Measurements from ENCODE around the gene TMPRSS11D.

- TF ChIP-seq POLR2A (IDR thresholded peaks at IDR 0.05; ENCODE audit: borderline replicate concordance, extremely low read depth, insufficient read depth, insufficient read length) (no peak), CTCF (IDR thresholded peaks at IDR 0.05 in 2 of 3, conservative IDR thresholded peaks at IDR 0.05 in 1 of 3; ENCODE audit: borderline replicate concordance in 1 of 3, insufficient read depth in 1 of 3, low read depth in 2 of 3, low read length in 2 of 3) (no peak), RAD21 (IDR thresholded peaks at IDR 0.05; ENCODE audit: low read depth) (no peak), REST (IDR thresholded peaks at IDR 0.05; ENCODE audit: low read depth) (no peak)
Measured at GRCh38 chr4:67796810-67797209, 87.0 kb downstream of the TMPRSS11D start.
